SK-N-SH treated with all-trans-retinoic acid at 6 μM for 48 hours (cell line): ENCODE data around the gene CPEB1.

Experiments used
- ARNTL ChIP-seq: fragments of 450-650 bp; formaldehyde crosslinking; IDR thresholded peaks from 2 replicates; pipeline ENCODE4 v1.5.0; 2020; ENCODE audit warnings: low read depth, mild to moderate bottlenecking, moderate library complexity, borderline replicate concordance
- PATZ1 ChIP-seq: fragments of 250-450 bp; sonication (Bioruptor Pico); IDR thresholded peaks from 2 replicates; pipeline ENCODE4 v1.8.0; 2020; ENCODE audit warnings: mild to moderate bottlenecking, moderate library complexity, borderline replicate concordance
- SNAI2 ChIP-seq: fragments of 250-450 bp; sonication (Bioruptor Pico); IDR thresholded peaks from 2 replicates; pipeline ENCODE4 v1.5.0; 2020; ENCODE audit warnings: mild to moderate bottlenecking, moderate library complexity
- ZFP3 ChIP-seq: fragments of 250-450 bp; sonication (Bioruptor Pico); IDR thresholded peaks from 2 replicates; pipeline ENCODE4 v1.5.0; 2020; ENCODE audit warnings: mild to moderate bottlenecking, moderate library complexity
- ZNF565 ChIP-seq: fragments of 450-650 bp; formaldehyde crosslinking; conservative IDR thresholded peaks from 2 replicates; pipeline ENCODE4 v1.5.0; 2020; ENCODE audit warnings: low read depth, mild to moderate bottlenecking, moderate library complexity
- ZNF70 ChIP-seq: fragments of 450-650 bp; formaldehyde crosslinking; IDR thresholded peaks from 2 replicates; pipeline ENCODE4 v1.5.0; 2020; ENCODE audit warnings: mild to moderate bottlenecking, moderate library complexity

GRCh38 chr15:82569834-82570233 is 77.3 kb downstream of the CPEB1 start:
- TF ChIP-seq ZNF70 (CRISPR knock-in tag): no peak
- TF ChIP-seq SNAI2 (CRISPR knock-in tag): no peak
- no peak for TF ChIP-seq PATZ1 (CRISPR knock-in tag)
- no peak for TF ChIP-seq ZFP3 (CRISPR knock-in tag)
- no peak for TF ChIP-seq ZNF565 (CRISPR knock-in tag)
- TF ChIP-seq ARNTL (CRISPR knock-in tag): no peak
